ENCODE data around the gene AMIGO2.

DNA sequence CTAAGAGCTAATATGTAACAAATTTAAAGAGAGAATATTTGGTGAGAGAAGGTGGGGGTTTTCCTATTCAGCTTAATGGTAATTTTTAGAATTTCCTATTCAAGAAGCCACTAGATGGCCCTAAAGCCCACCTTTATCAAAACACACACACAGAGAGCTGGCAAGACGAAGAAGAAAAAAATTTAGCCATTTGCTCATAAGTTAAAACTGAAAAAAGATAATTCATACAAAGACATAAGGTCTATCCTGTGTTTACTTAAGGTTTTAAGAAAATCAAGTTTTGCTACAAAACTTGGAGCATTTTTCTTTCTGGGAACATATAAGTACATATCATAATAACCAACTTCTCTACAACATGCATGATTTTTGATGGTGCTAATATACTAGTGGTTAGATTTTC is 47.1 kb downstream of the AMIGO2 start:
- TF ChIP-seq, protein P1, sequence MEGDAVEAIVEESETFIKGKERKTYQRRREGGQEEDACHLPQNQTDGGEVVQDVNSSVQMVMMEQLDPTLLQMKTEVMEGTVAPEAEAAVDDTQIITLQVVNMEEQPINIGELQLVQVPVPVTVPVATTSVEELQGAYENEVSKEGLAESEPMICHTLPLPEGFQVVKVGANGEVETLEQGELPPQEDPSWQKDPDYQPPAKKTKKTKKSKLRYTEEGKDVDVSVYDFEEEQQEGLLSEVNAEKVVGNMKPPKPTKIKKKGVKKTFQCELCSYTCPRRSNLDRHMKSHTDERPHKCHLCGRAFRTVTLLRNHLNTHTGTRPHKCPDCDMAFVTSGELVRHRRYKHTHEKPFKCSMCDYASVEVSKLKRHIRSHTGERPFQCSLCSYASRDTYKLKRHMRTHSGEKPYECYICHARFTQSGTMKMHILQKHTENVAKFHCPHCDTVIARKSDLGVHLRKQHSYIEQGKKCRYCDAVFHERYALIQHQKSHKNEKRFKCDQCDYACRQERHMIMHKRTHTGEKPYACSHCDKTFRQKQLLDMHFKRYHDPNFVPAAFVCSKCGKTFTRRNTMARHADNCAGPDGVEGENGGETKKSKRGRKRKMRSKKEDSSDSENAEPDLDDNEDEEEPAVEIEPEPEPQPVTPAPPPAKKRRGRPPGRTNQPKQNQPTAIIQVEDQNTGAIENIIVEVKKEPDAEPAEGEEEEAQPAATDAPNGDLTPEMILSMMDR (IDR thresholded peaks at IDR 0.05) = peak; percentile 28 to 80 (median 73)
- no peak for TF ChIP-seq POLR2A (IDR thresholded peaks at IDR 0.05)

All from body of pancreas (tissue), 4 donors.